Astrocyte (in vitro differentiated cells and primary cell): ENCODE results near the gene RTP1.

Source experiments
- EZH2 ChIP-seq: IDR thresholded peaks from 2 replicates; pipeline ENCODE4 v1.6.1; 2012; ENCODE audit warnings: mild to moderate bottlenecking, low read length, inconsistent platforms; ENCODE audit not compliant: insufficient read depth
- TF ChIP-seq, protein P1 (sequence below): IDR thresholded peaks from 2 replicates; pipeline ENCODE4 v1.5.1; 2011; ENCODE audit warnings: low read depth, mild to moderate bottlenecking, inconsistent platforms, low read length, moderate library complexity; ENCODE audit not compliant: insufficient read depth

DNA sequence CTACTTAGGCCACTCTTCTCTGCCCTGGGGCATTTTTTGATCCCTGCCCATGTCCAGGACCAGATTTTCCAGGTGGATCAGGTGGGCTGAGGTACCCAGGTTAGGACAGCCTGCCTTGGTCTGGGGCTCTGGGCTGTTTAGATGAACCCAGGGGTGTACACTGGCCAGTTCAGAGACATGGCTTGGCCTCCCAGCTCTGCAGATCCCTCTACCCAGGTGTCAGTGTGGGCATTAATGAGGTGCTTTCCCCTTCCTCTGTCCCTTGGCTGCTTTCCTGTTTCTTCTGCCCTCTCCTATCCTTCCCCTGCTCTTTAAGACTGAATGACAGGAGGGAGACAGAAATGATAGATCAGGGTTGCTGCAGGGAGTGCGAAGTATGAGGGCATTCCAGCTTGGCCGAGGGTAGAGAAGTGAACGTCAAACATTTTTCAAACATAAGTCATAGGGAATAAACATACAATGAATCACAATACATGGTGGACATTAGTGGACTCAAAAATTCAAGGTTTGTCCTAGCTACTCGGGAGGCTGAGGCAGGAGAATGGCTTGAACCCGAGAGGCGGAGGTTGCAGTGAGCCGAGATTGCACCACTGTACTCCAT, 30.5 kb downstream of the RTP1 start:
- TF ChIP-seq, protein P1, sequence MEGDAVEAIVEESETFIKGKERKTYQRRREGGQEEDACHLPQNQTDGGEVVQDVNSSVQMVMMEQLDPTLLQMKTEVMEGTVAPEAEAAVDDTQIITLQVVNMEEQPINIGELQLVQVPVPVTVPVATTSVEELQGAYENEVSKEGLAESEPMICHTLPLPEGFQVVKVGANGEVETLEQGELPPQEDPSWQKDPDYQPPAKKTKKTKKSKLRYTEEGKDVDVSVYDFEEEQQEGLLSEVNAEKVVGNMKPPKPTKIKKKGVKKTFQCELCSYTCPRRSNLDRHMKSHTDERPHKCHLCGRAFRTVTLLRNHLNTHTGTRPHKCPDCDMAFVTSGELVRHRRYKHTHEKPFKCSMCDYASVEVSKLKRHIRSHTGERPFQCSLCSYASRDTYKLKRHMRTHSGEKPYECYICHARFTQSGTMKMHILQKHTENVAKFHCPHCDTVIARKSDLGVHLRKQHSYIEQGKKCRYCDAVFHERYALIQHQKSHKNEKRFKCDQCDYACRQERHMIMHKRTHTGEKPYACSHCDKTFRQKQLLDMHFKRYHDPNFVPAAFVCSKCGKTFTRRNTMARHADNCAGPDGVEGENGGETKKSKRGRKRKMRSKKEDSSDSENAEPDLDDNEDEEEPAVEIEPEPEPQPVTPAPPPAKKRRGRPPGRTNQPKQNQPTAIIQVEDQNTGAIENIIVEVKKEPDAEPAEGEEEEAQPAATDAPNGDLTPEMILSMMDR = no peak
- no peak for TF ChIP-seq EZH2
